Neutrophil (primary cell): ENCODE data around the gene ZFYVE26.
"Not testable (repeated sequence)": the region's sequence is repeated elsewhere in the genome, so short reads cannot be mapped to it uniquely, and the experiment has no call there.

Source experiments
- H3K27ac ChIP-seq: fragments of 200-600 bp; sonication (generic); 2 replicates; pipeline ENCODE4 v1.5.1; 2016; ENCODE audit warnings: mild to moderate bottlenecking, moderate library complexity
- H3K27me3 ChIP-seq: fragments of 200-600 bp; sonication (generic); 2 replicates; pipeline ENCODE4 v1.6.0; 2016; ENCODE audit warnings: mild to moderate bottlenecking
- H3K36me3 ChIP-seq: fragments of 200-600 bp; sonication (generic); 2 replicates; pipeline ENCODE4 v1.5.1; 2017
- H3K4me1 ChIP-seq, 2 experiments: fragments of 200-600 bp in 1 of 2; sonication (generic) in 1 of 2; 1 replicate in 1 of 2; 2 replicates in 1 of 2; pipeline versions ENCODE4 v1.5.1 to v1.6.1; 2013 to 2016; ENCODE audit warnings: low read depth in 1 of 2, low read length in 1 of 2, mild to moderate bottlenecking in 1 of 2, moderate library complexity in 1 of 2; ENCODE audit not compliant: control insufficient read depth in 1 of 2, insufficient read depth in 1 of 2
- H3K4me3 ChIP-seq, 2 experiments: fragments of 200-600 bp in 1 of 2; sonication (generic) in 1 of 2; 1 replicate in 1 of 2; 2 replicates in 1 of 2; pipeline ENCODE4 v1.5.1; 2013 to 2016; ENCODE audit warnings: low read depth in 1 of 2, low read length in 1 of 2, mild to moderate bottlenecking in 1 of 2, moderate library complexity in 1 of 2
- H3K9me3 ChIP-seq: fragments of 200-600 bp; sonication (generic); 2 replicates; pipeline ENCODE4 v1.5.1; 2016
- CTCF ChIP-seq: fragments of 200-600 bp; sonication (generic); IDR thresholded peaks from 2 replicates; pipeline ENCODE4 v1.5.1; 2016; ENCODE audit warnings: antibody characterized with exemption

The ZFYVE26 gene

GRCh38 chr14:67728258-67728657 lies 88.1 kb downstream of the ZFYVE26 start:
- Histone ChIP-seq H3K4me1 (no peaks in the 10 kb centered on the region), H3K36me3 (no peaks in the 10 kb centered on the region), H3K9me3 (no peaks in the 10 kb centered on the region), H3K27me3 (peaks cover 27% of the 10 kb centered on the region), H3K4me3 (no peak overlapping the region), H3K27ac (no peak overlapping the region)
- no peak for TF ChIP-seq CTCF

GRCh38 chr14:67727361-67727760 lies 89.0 kb downstream of the ZFYVE26 start:
- Histone ChIP-seq H3K4me3 (no peak overlapping the region), H3K4me1 (peaks cover 0 to 4% of the 10 kb centered on the region in 2 experiments), H3K9me3 (no peaks in the 10 kb centered on the region), H3K27me3 (peaks cover 36% of the 10 kb centered on the region), H3K36me3 (no peaks in the 10 kb centered on the region), H3K27ac (no peak overlapping the region)
- TF ChIP-seq CTCF = no peak

- peaks cover 50% of the 10 kb centered on the region for H3K27me3 ChIP-seq
- H3K27ac ChIP-seq = no peak overlapping the region
- TF ChIP-seq CTCF = no peak
- no peak overlapping the region for H3K4me3 ChIP-seq
- H3K4me1 ChIP-seq = peaks cover 0 to 4% of the 10 kb centered on the region in 2 experiments
- no peaks in the 10 kb centered on the region for H3K9me3 ChIP-seq
- H3K36me3 ChIP-seq = no peaks in the 10 kb centered on the region
Measured at GRCh38 chr14:67725171-67725570, 91.2 kb downstream of the ZFYVE26 start.

- Histone ChIP-seq H3K4me1 (peaks cover 0 to 4% of the 10 kb centered on the region in 2 experiments), H3K4me3 (no peak overlapping the region), H3K9me3 (no peaks in the 10 kb centered on the region), H3K36me3 (no peaks in the 10 kb centered on the region), H3K27ac (no peak overlapping the region), H3K27me3 (peaks cover 50% of the 10 kb centered on the region)
- no peak for TF ChIP-seq CTCF
Measured at GRCh38 chr14:67722293-67722692, 94.1 kb downstream of the ZFYVE26 start.

- Histone ChIP-seq H3K27me3 (peaks cover 50% of the 10 kb centered on the region), H3K9me3 (no peaks in the 10 kb centered on the region), H3K27ac (no peak overlapping the region), H3K4me3 (no peak overlapping the region), H3K36me3 (no peaks in the 10 kb centered on the region), H3K4me1 (peaks cover 0 to 4% of the 10 kb centered on the region in 2 experiments)
- TF ChIP-seq CTCF = no peak
Measured at GRCh38 chr14:67721875-67722274, 94.5 kb downstream of the ZFYVE26 start.

- Histone ChIP-seq H3K27ac (no peak overlapping the region), H3K4me3 (no peak overlapping the region), H3K27me3 (peaks cover 33% of the 10 kb centered on the region), H3K9me3 (no peaks in the 10 kb centered on the region), H3K4me1 (peaks cover 0 to 4% of the 10 kb centered on the region in 2 experiments), H3K36me3 (no peaks in the 10 kb centered on the region)
- no peak for TF ChIP-seq CTCF
Measured at GRCh38 chr14:67719866-67720265, 96.5 kb downstream of the ZFYVE26 start.

GRCh38 chr14:67719385-67719784 lies 97.0 kb downstream of the ZFYVE26 start:
- H3K27ac ChIP-seq, H3K9me3 ChIP-seq, H3K36me3 ChIP-seq, H3K4me1 ChIP-seq, H3K4me3 ChIP-seq: not testable (repeated sequence)
- H3K27me3 ChIP-seq = peaks cover 32% of the 10 kb centered on the region
